BLaER1 (cell line): ENCODE measurements around the gene IL1R2.

Experiments
- H3K27ac ChIP-seq: shearing (Covaris generic); formaldehyde crosslinking; 2 replicates; pipeline ENCODE4 v1.8.1; 2022
- H3K27me3 ChIP-seq: shearing (Covaris generic); formaldehyde crosslinking; 2 replicates; pipeline ENCODE4 v1.8.1; 2022
- H3K36me3 ChIP-seq: shearing (Covaris generic); formaldehyde crosslinking; 2 replicates; pipeline ENCODE4 v1.8.1; 2022
- H3K4me1 ChIP-seq: shearing (Covaris generic); formaldehyde crosslinking; 2 replicates; pipeline ENCODE4 v1.8.1; 2022
- H3K4me2 ChIP-seq: shearing (Covaris generic); formaldehyde crosslinking; 2 replicates; pipeline ENCODE4 v1.8.1; 2022
- H3K4me3 ChIP-seq: shearing (Covaris generic); formaldehyde crosslinking; 2 replicates; pipeline ENCODE4 v1.8.1; 2022
- H3K9ac ChIP-seq: shearing (Covaris generic); formaldehyde crosslinking; 2 replicates; pipeline ENCODE4 v1.8.1; 2022
- H3K9me3 ChIP-seq: shearing (Covaris generic); formaldehyde crosslinking; 2 replicates; pipeline ENCODE4 v1.8.1; 2022
- H4K20me1 ChIP-seq: shearing (Covaris generic); formaldehyde crosslinking; 2 replicates; pipeline ENCODE4 v1.8.1; 2022
- Cebpa-rat ChIP-seq: shearing (Covaris generic); IDR thresholded peaks from 2 replicates; pipeline ENCODE4 v1.8.1; 2022

IL1R2 gene

GRCh38 chr2:101972621-101973434 is 18.9 kb upstream of the IL1R2 start:
- Histone ChIP-seq H3K4me1 (peaks cover 13% of the 10 kb centered on the region), H3K27me3 (no peaks in the 10 kb centered on the region), H3K9me3 (peaks cover 26% of the 10 kb centered on the region), H3K36me3 (no peaks in the 10 kb centered on the region), H3K9ac (no peak overlapping the region), H3K4me2 (no peak overlapping the region), H3K27ac (no peak overlapping the region), H4K20me1 (no peaks in the 10 kb centered on the region), H3K4me3 (no peak overlapping the region)
- no peak for TF ChIP-seq Cebpa-rat

DNA sequence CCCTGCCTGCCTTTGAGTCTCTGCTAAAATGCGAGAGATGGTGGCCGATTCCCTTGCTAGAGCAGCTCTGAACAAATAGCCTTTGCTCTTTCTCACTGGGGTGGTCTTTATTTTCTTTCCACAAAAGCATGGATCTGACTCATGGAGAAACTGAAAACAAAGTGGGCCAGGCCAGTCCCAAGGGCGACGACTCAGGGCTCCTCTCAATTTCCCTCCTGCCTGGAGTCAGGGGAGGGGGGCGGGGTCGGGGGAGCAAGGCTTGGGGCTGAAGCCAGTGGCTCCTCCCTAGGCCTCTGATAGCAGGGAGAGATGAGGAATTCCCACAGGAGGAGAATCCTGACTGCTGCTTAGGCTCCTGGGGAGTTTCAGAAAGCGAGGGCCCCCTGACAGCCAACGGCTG is 17.1 kb upstream of the IL1R2 start:
- no peaks in the 10 kb centered on the region for H3K27me3 ChIP-seq
- H3K4me1 ChIP-seq: peaks cover 13% of the 10 kb centered on the region
- H3K9ac ChIP-seq: no peak overlapping the region
- no peaks in the 10 kb centered on the region for H4K20me1 ChIP-seq
- TF ChIP-seq Cebpa-rat: no peak
- H3K4me2 ChIP-seq: no peak overlapping the region
- no peak overlapping the region for H3K27ac ChIP-seq
- peaks cover 23% of the 10 kb centered on the region for H3K9me3 ChIP-seq
- no peaks in the 10 kb centered on the region for H3K36me3 ChIP-seq
- H3K4me3 ChIP-seq: no peak overlapping the region

DNA sequence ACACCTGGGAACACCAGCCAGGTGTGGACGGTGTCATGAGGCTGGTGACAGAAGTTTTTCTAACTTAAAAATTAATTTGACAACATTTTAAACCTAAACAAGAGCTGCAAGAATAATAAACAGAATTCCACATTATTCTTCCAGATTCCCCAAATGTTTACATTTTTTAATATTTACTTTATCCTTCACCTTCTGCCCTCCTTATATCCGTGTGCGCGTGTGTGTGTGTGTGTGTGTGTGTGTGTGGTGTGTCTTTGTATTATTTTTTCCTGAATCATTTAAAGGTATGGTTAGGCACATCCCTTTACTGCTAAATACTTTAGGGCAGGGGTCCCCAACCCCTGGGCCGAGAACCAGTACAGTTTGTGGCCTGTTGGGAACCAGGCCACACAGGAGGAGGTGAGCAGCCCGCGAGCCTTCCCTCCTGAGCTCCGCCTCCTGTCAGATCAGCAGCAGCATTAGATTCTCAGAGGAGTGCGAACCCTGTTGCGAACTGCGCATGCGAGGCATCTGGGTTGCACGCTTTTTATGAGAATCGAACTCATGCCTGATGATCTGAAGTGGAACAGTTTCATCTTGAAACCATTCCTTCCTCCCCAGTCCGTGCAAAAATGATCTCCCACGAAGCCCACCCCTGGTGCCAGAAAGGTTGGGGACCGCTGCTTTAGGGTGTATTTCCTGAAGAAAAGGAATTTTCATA is 16.4 kb upstream of the IL1R2 start:
- no peak overlapping the region for H3K27ac ChIP-seq
- H3K4me1 ChIP-seq: peaks cover 13% of the 10 kb centered on the region
- no peaks in the 10 kb centered on the region for H3K27me3 ChIP-seq
- no peak overlapping the region for H3K9ac ChIP-seq
- no peak for TF ChIP-seq Cebpa-rat
- no peak overlapping the region for H3K4me2 ChIP-seq
- no peaks in the 10 kb centered on the region for H3K36me3 ChIP-seq
- H3K4me3 ChIP-seq: no peak overlapping the region
- H4K20me1 ChIP-seq: no peaks in the 10 kb centered on the region
- peaks cover 16% of the 10 kb centered on the region for H3K9me3 ChIP-seq

- no peaks in the 10 kb centered on the region for H3K27me3 ChIP-seq
- H4K20me1 ChIP-seq: no peaks in the 10 kb centered on the region
- H3K9me3 ChIP-seq: peaks cover 9% of the 10 kb centered on the region; the same call in 1 of the 2 replicates
- H3K36me3 ChIP-seq: no peaks in the 10 kb centered on the region
- no peak for TF ChIP-seq Cebpa-rat
- no peak overlapping the region for H3K4me3 ChIP-seq
- peaks cover 13% of the 10 kb centered on the region for H3K4me1 ChIP-seq
- no peak overlapping the region for H3K9ac ChIP-seq
- no peak overlapping the region for H3K27ac ChIP-seq
- H3K4me2 ChIP-seq: peak overlapping the region; percentile 30; the same call in 1 of the 2 replicates
Observed at GRCh38 chr2:101976891-101977290, 14.9 kb upstream of the IL1R2 start.

GRCh38 chr2:101980368-101980767 is 11.4 kb upstream of the IL1R2 start:
- Histone ChIP-seq H3K4me3 (no peak overlapping the region), H3K36me3 (no peaks in the 10 kb centered on the region), H3K4me1 (peaks cover 31% of the 10 kb centered on the region), H4K20me1 (no peaks in the 10 kb centered on the region), H3K9me3 (no peaks in the 10 kb centered on the region), H3K27ac (no peak overlapping the region), H3K27me3 (no peaks in the 10 kb centered on the region), H3K9ac (no peak overlapping the region), H3K4me2 (no peak overlapping the region)
- no peak for TF ChIP-seq Cebpa-rat

DNA sequence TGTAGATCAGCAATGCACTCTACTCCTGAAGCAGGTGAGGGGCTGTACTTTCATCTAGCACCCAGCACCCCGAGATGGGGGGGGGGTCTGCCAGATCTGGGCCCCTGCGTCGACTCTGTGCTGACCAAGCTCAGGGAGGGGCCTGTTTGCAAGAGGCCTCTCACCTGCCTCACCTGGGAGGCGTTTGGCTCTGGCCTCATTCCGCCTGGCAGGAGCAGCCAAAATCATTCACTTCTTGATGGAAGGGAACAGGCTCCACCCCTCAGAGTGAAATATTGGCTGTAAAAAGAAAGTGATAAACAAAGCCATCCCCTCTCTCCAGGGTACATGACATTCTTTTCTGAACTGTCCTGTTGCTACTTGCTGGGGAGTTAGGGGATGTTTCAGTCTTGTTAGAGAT is 10.7 kb upstream of the IL1R2 start:
- Histone ChIP-seq H3K9ac (no peak overlapping the region), H4K20me1 (no peaks in the 10 kb centered on the region), H3K36me3 (no peaks in the 10 kb centered on the region), H3K27ac (no peak overlapping the region), H3K4me1 (peaks cover 31% of the 10 kb centered on the region), H3K4me2 (no peak overlapping the region), H3K4me3 (no peak overlapping the region), H3K27me3 (no peaks in the 10 kb centered on the region), H3K9me3 (no peaks in the 10 kb centered on the region)
- no peak for TF ChIP-seq Cebpa-rat

GRCh38 chr2:101981504-101981903 is 10.3 kb upstream of the IL1R2 start:
- Histone ChIP-seq H3K9me3 (no peaks in the 10 kb centered on the region), H3K27ac (no peak overlapping the region), H3K36me3 (no peaks in the 10 kb centered on the region), H3K27me3 (no peaks in the 10 kb centered on the region), H3K4me1 (peaks cover 35% of the 10 kb centered on the region), H3K9ac (no peak overlapping the region), H4K20me1 (no peaks in the 10 kb centered on the region), H3K4me2 (no peak overlapping the region), H3K4me3 (no peak overlapping the region)
- no peak for TF ChIP-seq Cebpa-rat

- no peak for TF ChIP-seq Cebpa-rat
- Histone ChIP-seq H3K4me3 (no peak overlapping the region), H3K4me1 (peaks cover 37% of the 10 kb centered on the region), H3K9me3 (no peaks in the 10 kb centered on the region), H3K36me3 (no peaks in the 10 kb centered on the region), H3K27ac (no peak overlapping the region), H4K20me1 (no peaks in the 10 kb centered on the region), H3K27me3 (no peaks in the 10 kb centered on the region), H3K9ac (no peak overlapping the region), H3K4me2 (peak overlapping the region; percentile 43)
Observed at GRCh38 chr2:101982495-101983029, 9.2 kb upstream of the IL1R2 start.

DNA sequence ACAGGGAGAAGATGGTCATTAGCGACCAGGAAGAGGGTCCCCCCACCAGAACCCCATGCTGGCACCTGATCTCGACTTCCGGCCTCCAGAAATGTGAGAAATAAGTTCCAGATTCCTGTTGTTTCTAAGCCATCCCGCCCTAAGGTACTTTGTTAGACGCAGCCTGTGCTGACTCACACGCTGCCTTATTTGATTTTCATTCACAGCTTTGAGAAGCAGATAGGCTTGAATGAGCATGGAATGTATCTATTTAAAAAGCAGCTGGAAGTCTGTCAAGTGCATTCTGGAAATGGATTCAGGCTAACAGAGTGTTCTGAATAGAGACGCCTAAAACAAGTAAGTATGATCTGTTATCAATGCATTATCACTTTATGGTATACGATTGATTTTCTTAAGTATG is 8.3 kb upstream of the IL1R2 start:
- no peaks in the 10 kb centered on the region for H4K20me1 ChIP-seq
- no peaks in the 10 kb centered on the region for H3K9me3 ChIP-seq
- H3K9ac ChIP-seq: no peak overlapping the region
- TF ChIP-seq Cebpa-rat: no peak
- 0 out of 2 replicates have a peak overlapping the region, but pooled peaks have one; percentile 43 for H3K4me2 ChIP-seq
- H3K4me1 ChIP-seq: peaks cover 47% of the 10 kb centered on the region
- no peaks in the 10 kb centered on the region for H3K36me3 ChIP-seq
- H3K27ac ChIP-seq: no peak overlapping the region
- H3K27me3 ChIP-seq: no peaks in the 10 kb centered on the region
- H3K4me3 ChIP-seq: no peak overlapping the region

- peaks cover 51% of the 10 kb centered on the region for H3K4me1 ChIP-seq
- no peak overlapping the region for H3K4me3 ChIP-seq
- H3K27me3 ChIP-seq: no peaks in the 10 kb centered on the region
- no peak overlapping the region for H3K4me2 ChIP-seq
- H3K36me3 ChIP-seq: no peaks in the 10 kb centered on the region
- H4K20me1 ChIP-seq: no peaks in the 10 kb centered on the region
- H3K27ac ChIP-seq: no peak overlapping the region
- no peak overlapping the region for H3K9ac ChIP-seq
- TF ChIP-seq Cebpa-rat: no peak
- no peaks in the 10 kb centered on the region for H3K9me3 ChIP-seq
Observed at GRCh38 chr2:101983928-101984327, 7.8 kb upstream of the IL1R2 start.
